C1 segment of cervical spinal cord (tissue), 14 donors: ENCODE measurements around the gene OR2V2.

Experiments used
- DNase-seq, 14 donors: peaks; one replicate each; lab custom pipeline; 2025; lab: John Stamatoyannopoulos, UW

OR2V2 gene

DNA sequence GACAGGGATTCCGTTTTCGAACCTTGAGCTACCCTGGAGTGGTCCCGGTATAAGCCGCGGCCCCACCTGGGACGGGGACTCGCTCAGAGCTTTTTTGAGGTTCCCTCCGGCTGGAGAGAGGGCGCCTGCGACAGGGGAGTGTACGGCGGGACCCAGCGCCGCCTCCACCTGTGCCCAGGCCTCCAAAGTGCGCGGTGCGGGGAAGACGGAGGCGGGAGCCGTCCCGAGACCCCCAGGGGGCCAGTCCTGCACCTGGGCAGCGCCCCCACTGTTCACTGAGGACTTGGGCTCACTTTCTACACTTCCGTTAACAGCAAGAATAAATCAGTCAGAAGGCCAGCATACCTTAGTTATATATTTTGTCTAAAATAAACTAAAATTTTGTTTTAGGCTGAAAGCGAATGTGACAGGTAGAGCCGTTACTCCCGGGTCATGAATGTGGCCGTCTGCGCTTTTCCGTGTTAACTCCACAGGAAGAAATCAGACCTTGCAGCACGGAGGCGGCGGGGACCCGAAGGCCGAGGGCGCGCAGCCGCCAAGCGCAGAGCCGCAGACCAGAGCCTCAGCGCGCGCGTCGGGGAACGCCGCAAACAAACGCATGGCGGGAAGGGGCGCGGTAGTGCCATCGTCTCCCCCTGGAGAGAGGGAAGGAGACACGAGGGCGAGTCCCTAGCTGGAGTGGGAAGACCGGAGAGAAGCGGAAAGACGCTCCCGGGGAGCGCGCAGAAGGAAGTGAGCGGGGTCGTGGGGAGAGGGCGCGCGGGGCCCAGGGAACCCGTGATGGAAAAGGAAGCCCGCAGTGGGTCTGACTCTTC lies 43.5 kb downstream of the OR2V2 start:
- DNase-seq: no peak

DNA sequence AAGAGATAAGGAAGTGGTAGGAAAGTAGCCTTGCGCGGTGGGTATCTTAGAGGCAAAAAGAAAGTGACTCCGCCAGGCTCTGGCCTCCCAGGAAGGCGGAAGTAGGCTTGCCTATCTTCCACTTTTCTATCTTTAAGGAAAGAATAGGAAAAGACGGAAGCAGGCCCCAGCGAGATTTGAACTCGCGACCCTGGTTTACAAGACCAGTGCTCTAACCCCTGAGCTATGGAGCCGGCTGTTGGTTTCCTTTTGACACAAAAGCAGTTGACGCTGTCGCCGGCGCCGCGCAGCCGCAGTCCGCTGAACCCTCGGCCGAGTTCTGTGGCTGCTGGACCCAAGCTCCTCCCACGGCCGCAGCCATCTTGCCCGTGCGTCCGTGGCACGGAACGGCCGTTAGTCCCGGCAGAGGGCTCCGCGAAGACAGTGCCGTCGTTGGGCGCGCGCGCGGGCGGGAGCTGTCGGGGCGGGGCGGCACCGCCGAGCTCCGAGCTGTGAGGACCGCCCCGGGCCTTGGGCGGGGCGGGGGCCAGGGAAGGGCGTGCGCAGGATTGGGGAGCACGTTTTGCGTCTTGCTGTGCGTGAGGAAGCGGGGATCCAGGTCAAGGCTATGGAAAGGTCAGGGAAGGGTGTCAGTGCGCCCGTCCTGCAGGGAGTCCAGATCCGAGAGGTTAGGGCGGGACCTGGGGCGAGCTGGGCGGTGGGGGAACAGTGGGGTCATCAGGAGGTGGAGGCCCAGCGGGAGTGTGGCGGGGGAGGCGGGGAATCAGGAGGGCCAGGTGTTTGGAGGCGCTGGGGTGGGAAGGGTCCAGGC lies 44.3 kb downstream of the OR2V2 start:
- no peak for DNase-seq

DNA sequence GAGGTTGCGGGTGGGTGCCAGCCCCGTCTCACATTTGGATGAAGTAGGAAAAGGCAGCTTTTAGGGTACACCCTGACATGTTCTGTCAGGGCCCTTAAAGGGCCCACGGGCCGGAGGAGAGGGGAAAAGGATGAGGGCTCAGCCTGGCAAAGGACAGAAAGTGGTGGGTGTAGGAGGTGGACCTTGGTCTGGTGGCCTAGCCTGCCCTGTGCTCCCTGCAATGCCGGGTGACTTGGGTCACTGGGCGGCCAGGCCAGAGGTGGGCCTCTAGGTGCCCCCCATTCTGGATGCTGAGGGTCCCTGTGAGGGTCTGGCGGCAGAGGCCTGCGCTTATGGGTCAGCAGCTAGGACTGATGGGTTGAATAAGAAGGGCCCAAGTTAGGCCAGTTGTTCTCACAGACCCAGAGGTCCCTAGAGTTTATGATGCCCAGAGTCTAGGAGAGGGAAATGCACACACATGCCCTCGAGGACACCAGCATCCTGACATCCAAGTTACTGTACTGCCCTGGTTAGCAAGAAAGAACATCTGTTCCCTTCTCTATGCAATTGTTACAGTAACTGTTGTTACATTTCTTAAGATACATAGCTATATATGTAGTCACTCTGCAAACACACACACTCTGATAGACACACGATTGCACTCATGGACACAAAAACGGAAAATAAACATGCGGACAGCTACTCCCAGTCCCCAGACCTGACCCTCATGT lies 45.1 kb downstream of the OR2V2 start:
- no peak for DNase-seq

DNA sequence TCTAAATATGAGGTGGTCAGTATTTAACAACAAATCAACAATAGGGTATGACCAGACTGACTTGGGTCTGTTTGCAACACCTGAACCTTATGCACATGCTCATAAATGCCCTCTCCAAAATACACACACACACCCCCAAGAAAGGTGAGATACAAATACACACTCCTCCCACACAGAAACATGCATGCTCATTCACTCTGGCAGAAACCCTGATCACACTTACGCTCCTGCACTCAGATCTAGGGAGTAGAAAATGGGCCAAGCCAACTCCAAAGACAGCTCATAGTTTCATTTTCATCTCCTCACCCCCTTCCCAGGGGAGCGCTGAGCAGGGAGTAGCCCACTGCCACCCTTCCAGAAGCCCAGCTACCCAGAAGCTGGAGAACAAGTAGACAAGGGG lies 46.3 kb downstream of the OR2V2 start:
- no peak for DNase-seq

DNA sequence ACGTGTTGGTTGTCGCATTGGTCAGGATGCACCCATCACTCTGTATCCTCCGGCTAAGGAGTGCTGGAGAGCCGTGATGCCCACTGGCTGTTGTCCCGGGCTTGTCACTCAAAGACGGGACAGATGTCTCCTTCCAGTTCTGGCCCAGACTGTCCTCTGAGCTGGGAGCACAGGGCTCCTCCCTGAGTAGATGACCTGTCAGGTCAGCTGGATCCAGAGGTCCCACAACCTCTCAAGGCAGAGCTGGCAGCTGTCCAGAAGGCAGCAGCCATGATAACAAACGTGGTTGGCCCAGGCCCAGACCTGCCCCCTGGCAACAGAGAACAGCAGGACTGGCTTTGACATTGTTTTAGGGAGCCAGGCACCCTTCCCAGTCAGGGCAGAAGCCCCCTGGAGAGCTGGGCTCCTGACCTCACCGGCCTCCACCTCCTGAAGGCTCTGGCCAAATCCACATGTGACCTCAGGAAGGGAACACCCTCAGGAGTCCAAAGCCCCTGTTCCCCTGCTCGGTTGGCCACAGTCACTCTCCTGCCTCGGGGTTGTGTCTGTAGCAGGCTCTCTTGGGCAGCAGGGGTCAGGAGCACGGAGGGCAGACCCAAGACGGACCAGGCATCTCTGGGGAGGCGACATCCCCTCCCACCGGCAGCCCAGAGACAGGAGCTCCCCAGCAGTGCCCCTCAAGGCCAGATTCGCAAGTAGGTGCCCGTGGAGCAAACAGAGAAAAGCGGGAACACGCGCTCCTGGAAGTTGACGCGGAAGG lies 47.3 kb downstream of the OR2V2 start:
- no peak for DNase-seq

DNA sequence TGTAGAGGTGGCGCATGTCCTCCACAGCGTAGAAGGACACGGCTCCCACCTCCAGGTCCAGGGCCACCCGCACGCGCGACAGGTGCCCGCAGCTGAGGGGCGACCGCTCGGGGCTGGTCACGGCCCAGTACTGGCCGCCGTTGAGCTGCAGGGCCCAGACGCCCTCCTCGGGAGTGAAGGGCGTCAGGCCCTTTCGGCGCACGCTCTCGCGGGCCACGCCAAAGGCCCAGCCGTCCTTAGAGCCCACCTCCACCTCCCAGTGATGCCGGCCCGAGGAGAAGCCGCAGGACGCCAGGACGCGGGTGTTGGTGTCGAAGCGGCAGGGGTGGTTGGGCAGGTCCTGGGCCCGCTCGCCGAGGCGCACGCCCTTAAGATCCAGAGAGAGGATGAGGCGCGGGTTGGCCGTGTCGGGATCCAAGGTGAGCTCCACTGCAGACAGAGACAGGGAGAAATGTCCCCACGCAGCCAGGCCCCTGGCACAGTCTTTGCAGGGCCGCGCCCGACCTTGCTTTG lies 47.9 kb downstream of the OR2V2 start:
- DNase-seq: no peak

DNA sequence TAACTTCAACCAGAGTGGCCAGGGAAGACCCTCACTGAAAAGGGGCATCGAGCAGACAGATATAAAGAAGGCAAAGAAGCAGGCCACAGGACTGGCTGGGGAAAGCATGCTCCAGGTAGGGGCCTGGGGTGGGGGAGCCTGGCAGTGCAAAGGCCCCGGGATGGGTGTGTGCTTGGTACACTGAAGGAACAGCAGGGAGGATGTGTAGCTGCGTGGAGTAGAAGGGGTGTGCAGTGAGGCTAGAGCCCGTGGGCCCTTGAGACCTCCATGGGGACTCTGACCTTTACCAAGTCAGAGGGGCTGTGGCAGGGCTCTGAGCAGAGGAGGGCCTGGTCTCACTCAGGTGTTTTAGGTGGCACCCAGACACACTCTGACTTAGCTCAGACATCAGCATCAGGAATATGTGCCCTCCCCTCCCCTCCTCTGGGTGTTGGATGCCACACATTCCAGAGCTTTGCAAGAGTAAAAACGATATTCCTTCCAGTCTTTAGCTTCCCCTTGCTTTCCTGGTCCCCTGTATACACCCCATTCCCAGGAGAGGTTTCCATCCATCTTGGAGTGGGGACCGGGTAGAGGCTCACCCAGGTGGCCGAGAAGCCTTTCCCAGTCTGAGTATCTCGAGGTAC lies 50.1 kb downstream of the OR2V2 start:
- DNase-seq: no peak

DNA sequence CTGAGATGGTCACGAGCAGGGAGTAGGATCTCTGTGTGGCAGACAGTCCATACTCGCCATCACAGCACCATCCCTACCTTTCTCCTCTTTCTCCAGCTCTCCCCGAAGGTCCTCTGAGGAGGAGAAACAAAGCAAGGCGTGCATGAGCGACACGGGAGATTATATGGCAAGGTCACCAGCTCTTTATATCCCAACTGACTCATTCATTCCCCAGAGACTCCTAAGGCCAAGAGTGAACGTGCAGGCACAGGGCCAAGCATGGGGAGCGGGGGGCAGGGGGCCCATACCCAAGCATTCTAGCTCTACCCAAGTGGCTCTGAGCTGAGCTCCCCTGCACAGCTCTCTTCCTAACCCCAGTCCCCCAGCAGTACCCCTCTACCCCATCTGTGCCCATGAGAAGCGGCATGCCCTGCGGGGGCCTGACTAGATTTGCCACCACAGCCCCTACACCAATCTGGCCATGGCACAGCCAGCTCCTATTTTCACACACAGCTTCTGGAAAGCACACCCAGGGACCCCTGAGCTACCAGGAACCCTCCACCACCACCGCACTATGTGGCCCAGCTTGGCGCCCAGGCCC lies 50.8 kb downstream of the OR2V2 start:
- no peak for DNase-seq

DNA sequence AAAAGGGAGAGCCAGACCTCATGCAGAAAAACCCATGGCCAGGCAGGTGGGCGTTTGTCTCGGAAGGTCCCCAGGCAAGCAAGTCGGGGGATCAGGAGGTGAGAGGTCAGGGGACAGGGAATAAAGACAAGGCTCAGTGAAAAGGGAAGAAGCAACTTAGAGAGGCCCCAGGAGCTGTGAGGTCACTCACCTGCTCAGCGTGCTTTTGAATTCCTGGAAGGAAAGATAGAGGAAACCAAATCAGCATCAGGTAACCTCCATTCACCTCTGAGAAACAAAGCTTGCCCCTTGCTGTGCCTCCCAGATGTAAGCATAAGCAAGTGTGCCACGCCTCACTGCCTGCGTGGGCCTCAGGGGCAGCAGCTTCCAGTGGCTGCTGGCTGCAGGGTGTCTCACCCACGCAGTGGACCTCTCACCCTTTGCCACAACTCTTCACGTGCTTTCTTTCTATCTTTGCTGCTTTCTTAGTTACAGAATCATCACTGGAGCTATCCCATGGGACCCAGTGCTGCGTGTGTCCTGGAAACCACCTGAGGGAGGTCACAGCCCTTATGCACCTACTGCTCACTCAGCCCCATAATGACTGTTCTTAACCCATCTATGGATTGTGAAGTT lies 51.6 kb downstream of the OR2V2 start:
- DNase-seq: no peak

DNA sequence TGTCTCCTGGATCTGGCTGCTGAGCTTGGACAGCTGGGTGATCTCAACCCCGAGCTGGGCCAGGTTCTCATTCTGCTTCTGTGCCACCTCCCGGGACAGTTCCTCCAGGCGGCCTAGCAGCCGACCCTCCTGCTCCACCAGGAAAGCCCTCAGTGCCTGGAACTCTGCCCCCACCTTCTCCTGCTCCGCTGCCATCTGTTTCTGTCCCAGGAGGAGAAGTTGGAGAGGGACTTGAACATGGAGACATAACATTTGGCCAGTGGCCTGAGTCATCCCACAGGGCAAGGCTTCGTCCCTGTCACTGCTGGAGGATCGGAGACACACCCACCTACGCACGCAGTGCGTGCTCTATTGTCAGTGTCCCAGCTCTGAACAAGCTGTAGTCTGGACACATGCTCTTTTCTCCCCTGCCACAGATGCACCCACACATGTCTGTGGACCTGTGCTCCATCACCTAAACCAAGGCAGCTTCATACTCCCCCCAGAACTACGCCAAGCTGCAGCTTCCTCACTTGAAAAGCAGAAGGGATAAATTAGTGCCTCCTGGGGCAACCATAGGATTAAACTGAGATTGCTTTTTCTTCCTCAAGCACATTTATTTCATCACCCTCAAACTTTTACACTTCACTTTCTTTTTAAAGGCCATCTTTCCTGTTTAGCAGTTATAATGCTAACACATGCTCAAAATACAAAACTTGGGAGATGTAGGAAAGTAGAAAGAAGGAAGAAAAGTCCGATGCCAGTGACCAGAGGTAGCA lies 52.7 kb downstream of the OR2V2 start:
- no peak for DNase-seq

DNA sequence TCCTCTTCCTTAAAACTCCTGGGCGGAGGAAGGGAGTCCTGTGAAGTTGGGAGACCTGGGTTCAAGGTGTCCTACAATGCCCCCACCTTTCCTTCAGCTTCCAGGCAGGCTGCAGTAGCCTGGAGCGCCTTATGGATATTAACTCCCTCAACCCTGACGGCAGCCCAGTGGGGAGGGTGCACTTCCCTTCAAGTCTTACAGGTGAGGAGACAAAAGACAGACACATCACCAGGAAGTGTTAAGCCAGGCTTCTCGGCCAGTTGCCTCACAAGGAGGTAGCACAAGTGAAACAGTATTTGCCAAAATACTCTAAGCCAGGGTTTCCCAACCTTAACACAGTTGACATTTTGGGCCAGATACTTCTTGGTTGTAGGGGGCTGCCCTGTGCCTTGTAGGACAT lies 53.4 kb downstream of the OR2V2 start:
- DNase-seq: no peak

DNA sequence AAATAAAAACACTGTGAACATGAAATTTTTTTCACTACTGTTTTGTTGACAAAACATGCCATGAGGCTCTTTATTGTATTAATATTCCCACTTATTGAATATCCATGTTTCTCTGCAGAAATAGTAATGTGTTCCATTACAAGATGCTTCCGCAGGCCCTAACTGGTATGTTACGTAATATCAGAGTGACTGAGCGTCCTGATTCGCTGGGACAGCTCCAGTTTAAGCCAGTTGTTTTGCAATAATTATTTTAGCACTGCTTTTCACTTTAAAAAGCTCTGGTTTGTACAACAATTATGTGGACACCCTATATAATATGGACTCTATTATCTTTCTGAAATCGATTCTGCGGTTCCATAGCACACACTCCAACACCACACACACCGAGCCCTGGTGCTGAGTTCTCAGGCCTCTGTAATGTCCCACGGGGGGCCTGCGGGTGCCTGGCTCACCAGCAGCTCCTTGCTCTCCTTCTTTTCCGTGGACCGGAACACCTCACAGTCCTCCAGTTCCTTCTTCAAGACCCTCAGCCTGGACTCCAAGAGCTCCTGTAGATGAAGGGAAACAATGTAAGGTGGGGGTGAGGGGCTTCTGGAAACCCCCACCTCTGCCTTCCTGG lies 55.8 kb downstream of the OR2V2 start:
- no peak for DNase-seq

DNA sequence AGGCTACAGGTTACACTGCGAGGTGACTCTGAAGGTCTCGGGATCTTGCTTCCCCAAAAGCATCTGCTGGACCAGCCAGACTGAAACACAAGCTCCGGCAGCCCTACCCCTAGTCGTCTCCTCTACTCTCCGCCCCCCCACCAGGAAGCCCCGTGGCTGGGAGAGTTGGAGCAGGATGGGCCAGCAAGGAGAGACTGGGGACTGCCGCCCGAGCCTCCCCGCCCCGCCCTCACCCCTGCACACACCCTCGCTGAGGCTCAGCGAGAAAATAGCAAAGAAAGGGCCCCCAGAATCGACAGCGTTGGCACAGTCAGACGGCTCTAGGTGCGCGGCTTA lies 56.4 kb downstream of the OR2V2 start:
- DNase-seq: no peak

DNA sequence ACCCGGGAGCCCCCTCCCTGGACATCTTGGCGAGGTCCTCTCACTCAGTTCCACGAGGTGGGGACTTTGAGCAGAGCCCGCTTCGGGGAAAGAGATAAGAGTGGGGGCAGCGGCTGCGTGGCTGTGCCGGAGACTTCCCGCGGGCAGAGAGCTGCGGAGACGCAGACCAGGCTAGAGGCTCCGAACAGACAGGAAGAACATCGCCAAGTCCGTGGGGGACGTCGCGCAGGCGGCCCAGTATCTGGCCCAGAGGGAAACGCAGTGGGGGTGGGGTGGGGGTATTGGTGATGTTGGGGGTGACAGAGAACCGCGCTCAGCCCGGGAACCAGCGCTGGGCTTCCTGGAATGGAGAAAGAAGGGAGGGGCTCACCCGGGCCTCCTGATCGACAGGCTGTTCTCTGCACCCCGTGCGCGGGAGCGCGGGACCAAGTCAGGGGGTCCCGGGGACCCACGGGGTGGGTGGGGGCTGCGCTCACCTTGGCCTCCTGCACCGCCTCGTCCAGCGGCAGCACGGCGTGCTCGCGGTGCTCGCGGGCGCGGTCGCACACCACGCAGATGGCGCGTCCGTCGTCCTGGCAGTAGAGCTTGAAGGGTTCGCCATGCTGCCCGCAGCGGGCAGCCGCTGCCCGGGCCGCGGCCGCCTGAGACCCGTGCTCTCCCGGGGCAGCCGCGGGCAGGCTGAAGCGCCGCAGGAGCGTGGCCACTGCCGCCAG lies 56.9 kb downstream of the OR2V2 start:
- DNase-seq: no peak

DNA sequence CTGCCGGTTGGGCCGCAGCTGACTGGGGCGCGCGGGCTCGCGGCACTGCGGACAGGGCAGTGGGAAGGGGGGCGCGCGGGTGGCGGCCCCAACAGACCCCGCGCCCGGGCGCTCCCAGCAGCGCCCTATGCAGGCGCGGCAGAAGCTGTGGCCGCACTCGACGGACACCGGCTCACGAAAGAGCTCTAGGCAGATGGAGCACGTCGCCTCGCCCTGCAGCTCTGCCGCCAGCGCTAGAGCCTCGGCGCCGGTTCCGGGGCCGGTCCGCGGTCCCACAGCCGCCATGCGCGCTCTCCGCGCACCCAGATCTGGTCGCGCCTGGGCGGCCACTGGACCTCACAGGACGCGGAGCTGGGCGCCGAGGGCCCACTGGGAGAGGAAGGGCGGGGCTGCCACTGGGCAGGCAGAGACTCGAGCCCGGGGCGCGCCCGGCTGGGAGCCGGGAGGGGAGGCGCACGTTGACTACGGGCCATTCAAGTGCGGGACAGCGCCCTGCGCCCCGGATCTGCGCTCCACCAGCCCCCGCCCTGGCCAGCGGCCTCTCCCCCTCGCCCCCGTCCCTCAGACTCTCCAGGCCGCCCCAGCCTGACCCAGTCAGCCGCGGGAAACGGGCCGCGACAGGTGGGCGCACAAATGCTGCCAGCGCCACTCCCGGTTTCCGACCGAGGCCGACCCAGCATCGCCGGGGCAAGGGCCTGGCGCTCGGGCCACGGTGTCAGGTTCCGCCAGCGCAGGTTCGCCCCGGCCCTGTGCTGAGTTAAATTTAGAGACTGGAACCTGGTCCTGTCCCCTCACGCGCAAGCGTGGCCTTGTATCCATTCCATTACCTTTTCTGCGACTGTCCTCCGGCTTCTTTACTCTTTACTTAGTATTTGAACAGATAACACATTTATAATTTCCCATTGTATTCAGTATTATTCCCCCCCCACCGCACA lies 57.7 kb downstream of the OR2V2 start, which contains the start of gene TRIM7:
Gene TRIM7, minus strand, starts transcription at position 371 of the 935 bp plus-strand sequence. Its CDS starts 86 bp downstream, at position 285.
- DNase-seq: no peak

DNA sequence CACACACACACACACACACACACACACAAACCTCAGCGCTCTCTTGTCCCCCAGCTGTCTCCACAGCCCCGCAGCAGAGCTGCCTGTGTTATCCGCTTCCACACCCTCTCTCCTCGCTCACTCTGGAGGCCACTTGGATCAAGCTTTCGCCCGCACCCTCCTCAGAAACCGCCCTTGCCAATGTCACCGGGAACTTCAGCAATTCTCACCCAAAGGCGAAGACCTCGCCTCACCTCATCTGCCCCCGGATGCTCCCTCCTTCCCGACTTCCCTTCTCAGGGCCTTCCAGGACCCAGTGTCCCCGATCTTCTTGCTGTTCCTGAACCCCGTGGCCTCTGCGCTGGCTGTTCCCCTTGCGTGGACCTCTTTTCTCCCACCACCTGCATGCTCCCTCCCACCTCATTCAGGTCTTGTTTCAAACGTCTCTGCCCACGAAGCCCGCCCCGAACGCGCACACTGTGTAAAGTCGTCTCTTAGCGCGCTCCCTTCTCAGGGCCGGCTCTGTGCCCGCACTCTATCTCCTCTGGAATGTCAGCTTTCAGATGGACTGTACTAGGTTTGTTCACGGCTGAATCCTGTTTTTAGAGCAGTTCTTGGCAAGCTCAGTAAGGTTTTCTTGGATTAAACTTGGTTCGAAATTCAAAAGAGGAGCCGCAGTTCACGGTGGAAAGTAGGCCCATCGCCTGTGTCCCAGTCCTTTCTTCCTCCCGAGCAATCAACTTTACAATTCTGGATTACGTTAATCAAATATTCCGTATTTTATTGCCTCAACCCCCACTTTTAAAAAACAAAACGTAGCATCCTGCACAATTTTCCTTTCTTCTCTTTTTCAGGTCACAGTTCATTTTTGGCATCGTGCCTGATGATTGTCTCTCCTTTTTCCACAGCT lies 58.6 kb downstream of the OR2V2 start:
- no peak for DNase-seq
